CD4-positive, alpha-beta T cell (primary cell): Measurements from ENCODE around the gene TRMT10C. TPM values are rescaled to one million over a fixed set of nuclear protein-coding genes. Genes with fewer than 3 reads are reported as not detected.

Experiments used
- ATAC-seq: fragments of 200-7000 bp; cut with Tn5 transposase; one replicate; pipeline ENCODE4 v1.10.0; 2022; ENCODE audit warnings: mild to moderate bottlenecking; ENCODE audit not compliant: poor library complexity
- CTCF ChIA-PET: fragments of 350-600 bp; sonication (Branson Sonifier 250); formaldehyde crosslinking; loops from one replicate; lab custom pipeline; 2021; ENCODE audit warnings: antibody characterized with exemption, inconsistent platforms; lab: Charles Lee
- POLR2A ChIA-PET: fragments of 350-600 bp; sonication (Branson Sonifier 250); formaldehyde crosslinking; loops from one replicate; lab custom pipeline; 2021; ENCODE audit warnings: antibody characterized with exemption, inconsistent platforms; lab: Charles Lee
- DNase-seq, 14 experiments: peaks; one replicate each; pipeline ENCODE4 v3.0.0-alpha.2; 2013 to 2020; ENCODE audit warnings: mixed read lengths in 2 of 14
- H3K27ac ChIP-seq, 2 donors: one replicate each; pipeline versions ENCODE4 v1.5.1 to v1.7.0; 2013; ENCODE audit warnings: low read length in 2 of 2, low read depth in 1 of 2, mild to moderate bottlenecking in 1 of 2
- H3K27me3 ChIP-seq, 2 experiments: 1 replicate in 1 of 2; 2 replicates in 1 of 2; pipeline versions ENCODE4 v1.6.1 to v1.7.0; 2013; ENCODE audit warnings: low read length in 2 of 2, control low read depth in 1 of 2, mild to moderate bottlenecking in 1 of 2, moderate library complexity in 1 of 2; ENCODE audit not compliant: insufficient read depth in 2 of 2, control insufficient read depth in 1 of 2
- H3K36me3 ChIP-seq: one replicate; pipeline ENCODE4 v1.6.1; 2013; ENCODE audit warnings: low read length, control low read depth; ENCODE audit not compliant: insufficient read depth
- H3K4me1 ChIP-seq: one replicate; pipeline ENCODE4 v1.6.1; 2013; ENCODE audit warnings: low read length, control low read depth; ENCODE audit not compliant: insufficient read depth
- H3K4me3 ChIP-seq: one replicate; pipeline ENCODE4 v1.5.1; 2013; ENCODE audit warnings: mild to moderate bottlenecking, low read length, moderate library complexity
- H3K9me3 ChIP-seq, 2 experiments: 1 replicate in 1 of 2; 2 replicates in 1 of 2; pipeline versions ENCODE4 v1.6.1 to v1.7.0; 2013; ENCODE audit warnings: low read length in 2 of 2, mild to moderate bottlenecking in 2 of 2, control low read depth in 1 of 2, moderate library complexity in 1 of 2; ENCODE audit not compliant: control insufficient read depth in 1 of 2, insufficient read depth in 1 of 2
- H3K27ac Mint-ChIP-seq: one replicate; pipeline ENCODE4 v1.8.0; 2020; ENCODE audit warnings: mixed read lengths
- H3K27me3 Mint-ChIP-seq: one replicate; pipeline ENCODE4 v1.8.0; 2021; ENCODE audit warnings: mixed read lengths
- H3K36me3 Mint-ChIP-seq: one replicate; pipeline ENCODE4 v1.8.0; 2021; ENCODE audit warnings: low read depth, mixed read lengths
- H3K4me1 Mint-ChIP-seq: one replicate; pipeline ENCODE4 v1.8.0; 2021; ENCODE audit warnings: low read depth, mixed read lengths
- H3K4me3 Mint-ChIP-seq: one replicate; pipeline ENCODE4 v1.8.0; 2020; ENCODE audit warnings: mild to moderate bottlenecking, mixed read lengths
- H3K9me3 Mint-ChIP-seq: one replicate; pipeline ENCODE4 v1.8.0; 2020; ENCODE audit warnings: mixed read lengths
- intact Hi-C, 2 experiments: fragments of 100-400 bp; cut with DNase I in 1 of 2; cut with micrococcal nuclease in 1 of 2; formaldehyde crosslinking; loops; one replicate each; pipeline versions ENCODE4 v1.15.1 to v1.9.0; 2023 to 2025; cut with DNase I, micrococcal nuclease
- total RNA-seq, 174 experiments: library from RNA in 2 of 174; stranded (reverse) in 2 of 174; gene quantifications; one replicate each; pipeline ENCODE4 v1.2.3 and lab custom pipeline; 2021 to 2026
- TF ChIP-seq, protein P1 (sequence below): fragments of 200-600 bp; IDR thresholded peaks from one replicate; pipeline ENCODE4 v1.8.0; 2022; ENCODE audit warnings: antibody characterized with exemption, mild to moderate bottlenecking

Gene TRMT10C
- total RNA-seq, 2 experiments from 2014 or later, result 49.4 to 51.2 TPM

DNA sequence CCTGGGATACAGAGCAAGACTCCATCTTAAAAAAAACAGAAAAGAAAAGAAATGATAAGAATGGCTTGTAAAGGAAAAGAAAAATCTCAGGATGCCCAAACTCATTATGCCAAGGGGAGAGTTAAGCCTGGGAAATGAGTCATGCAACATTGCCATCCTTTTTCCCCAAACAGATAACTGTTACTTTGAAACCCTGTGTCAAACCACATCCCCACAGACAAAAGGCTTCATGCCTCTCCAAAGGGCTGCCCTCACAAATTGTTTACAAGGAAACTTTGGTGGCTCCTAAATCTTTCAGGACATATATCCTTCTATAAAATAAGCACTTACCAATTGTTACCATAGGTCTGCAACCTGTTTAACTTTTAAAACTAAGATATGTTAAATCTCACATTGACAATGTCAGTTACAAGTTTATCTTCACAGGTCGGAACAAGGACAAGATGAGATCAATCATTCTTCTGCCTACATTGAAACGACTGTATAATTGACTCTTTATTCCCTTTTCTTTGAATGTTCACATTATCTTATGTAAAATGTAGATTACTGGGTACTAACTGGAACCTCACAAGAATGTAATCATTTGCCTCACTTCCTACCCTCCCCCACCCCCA is 30.1 kb upstream of the TRMT10C start:
- H3K27ac Mint-ChIP-seq, result peak overlapping the region; percentile 85
- ChIA-PET POLR2A (interaction anchor here (0.6 to 2.9 kb wide), 6 partner anchors 11 to 42 kb away, joined by 3 to 72 read pairs (median 12); partner anchors contain the start of genes PCNP, SENP7 and TRMT10C), CTCF (interaction anchor here (1.6 kb wide), 1 partner anchor 42 kb away, joined by 3 read pairs; the partner anchor contains the start of gene PCNP)
- Histone ChIP-seq H3K4me3 (no peak overlapping the region), H3K27me3 (no peaks in the 10 kb centered on the region), H3K36me3 (no peaks in the 10 kb centered on the region), H3K4me1 (peaks cover 22% of the 10 kb centered on the region), H3K27ac (peak overlapping the region in 1 of 2 donors; percentile 61), H3K9me3 (no peaks in the 10 kb centered on the region)
- TF ChIP-seq, protein P1, sequence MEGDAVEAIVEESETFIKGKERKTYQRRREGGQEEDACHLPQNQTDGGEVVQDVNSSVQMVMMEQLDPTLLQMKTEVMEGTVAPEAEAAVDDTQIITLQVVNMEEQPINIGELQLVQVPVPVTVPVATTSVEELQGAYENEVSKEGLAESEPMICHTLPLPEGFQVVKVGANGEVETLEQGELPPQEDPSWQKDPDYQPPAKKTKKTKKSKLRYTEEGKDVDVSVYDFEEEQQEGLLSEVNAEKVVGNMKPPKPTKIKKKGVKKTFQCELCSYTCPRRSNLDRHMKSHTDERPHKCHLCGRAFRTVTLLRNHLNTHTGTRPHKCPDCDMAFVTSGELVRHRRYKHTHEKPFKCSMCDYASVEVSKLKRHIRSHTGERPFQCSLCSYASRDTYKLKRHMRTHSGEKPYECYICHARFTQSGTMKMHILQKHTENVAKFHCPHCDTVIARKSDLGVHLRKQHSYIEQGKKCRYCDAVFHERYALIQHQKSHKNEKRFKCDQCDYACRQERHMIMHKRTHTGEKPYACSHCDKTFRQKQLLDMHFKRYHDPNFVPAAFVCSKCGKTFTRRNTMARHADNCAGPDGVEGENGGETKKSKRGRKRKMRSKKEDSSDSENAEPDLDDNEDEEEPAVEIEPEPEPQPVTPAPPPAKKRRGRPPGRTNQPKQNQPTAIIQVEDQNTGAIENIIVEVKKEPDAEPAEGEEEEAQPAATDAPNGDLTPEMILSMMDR, result no peak
- ATAC-seq, result peak; percentile 71
- DNase-seq, result peak in 3 of 14 experiments; percentile 39 to 56 (median 49)
- H3K4me1 Mint-ChIP-seq, result peaks cover 52% of the 10 kb centered on the region
- no peaks in the 10 kb centered on the region for H3K27me3 Mint-ChIP-seq
- intact Hi-C loops, result loop anchor here in 1 of 2 experiments (1.0 to 2.0 kb wide), 2 partner anchors 10 to 19 kb away; partner anchors contain the start of gene SENP7
- H3K9me3 Mint-ChIP-seq, result no peaks in the 10 kb centered on the region
- H3K4me3 Mint-ChIP-seq, result peak overlapping the region; percentile 4
- no peaks in the 10 kb centered on the region for H3K36me3 Mint-ChIP-seq

GRCh38 chr3:101532783-101533602 is 28.7 kb upstream of the TRMT10C start:
- DNase-seq (no peak), ATAC-seq (no peak)
- Histone ChIP-seq H3K36me3 (no peaks in the 10 kb centered on the region), H3K4me3 (no peak overlapping the region), H3K27me3 (no peaks in the 10 kb centered on the region), H3K9me3 (no peaks in the 10 kb centered on the region), H3K27ac (no peak overlapping the region), H3K4me1 (peaks cover 22% of the 10 kb centered on the region)
- H3K27me3 Mint-ChIP-seq, result no peaks in the 10 kb centered on the region
- no peaks in the 10 kb centered on the region for H3K9me3 Mint-ChIP-seq
- no peak overlapping the region for H3K4me3 Mint-ChIP-seq
- ChIA-PET POLR2A (interaction anchor here (2.7 kb wide), 1 partner anchor 28 kb away, joined by 8 read pairs; the partner anchor contains the start of gene TRMT10C), CTCF (interaction anchor here (1.6 kb wide), 1 partner anchor 41 kb away, joined by 3 read pairs; the partner anchor contains the start of gene PCNP)
- no peaks in the 10 kb centered on the region for H3K36me3 Mint-ChIP-seq
- TF ChIP-seq, protein P1, result no peak
- peaks cover 43% of the 10 kb centered on the region for H3K4me1 Mint-ChIP-seq
- H3K27ac Mint-ChIP-seq, result peak overlapping the region; percentile 85
- intact Hi-C loops, result no loop called here

- no peak overlapping the region for H3K4me3 ChIP-seq
- no peaks in the 10 kb centered on the region for H3K27me3 ChIP-seq
- no peak for ATAC-seq
- Mint-ChIP-seq H3K4me3 (no peak overlapping the region), H3K27ac (peak overlapping the region; percentile 85), H3K9me3 (peaks cover under 1% of the 10 kb centered on the region), H3K4me1 (peaks cover 43% of the 10 kb centered on the region), H3K36me3 (no peaks in the 10 kb centered on the region), H3K27me3 (no peaks in the 10 kb centered on the region)
- CTCF ChIA-PET, result no interaction called here
- intact Hi-C loops, result no loop called here
- H3K9me3 ChIP-seq, result no peaks in the 10 kb centered on the region
- DNase-seq, result no peak
- no peak overlapping the region for H3K27ac ChIP-seq
- TF ChIP-seq, protein P1, result no peak
- no peaks in the 10 kb centered on the region for H3K36me3 ChIP-seq
- peaks cover 22% of the 10 kb centered on the region for H3K4me1 ChIP-seq
- POLR2A ChIA-PET, result interaction anchor here (2.7 kb wide), 1 partner anchor 28 kb away, joined by 8 read pairs; the partner anchor contains the start of gene TRMT10C
Observed at GRCh38 chr3:101533603-101533968, 28.1 kb upstream of the TRMT10C start.
